ENCODE results near the gene PKNOX2. TPM values are rescaled to one million over a fixed set of nuclear protein-coding genes. Genes with fewer than 3 reads are reported as not detected.

Gene PKNOX2
- total and polyA plus RNA-seq, 10 of the 15 experiments (the other 5 are each of a cell fraction or from before 2014, with no cell fraction given), result not detected

DNA sequence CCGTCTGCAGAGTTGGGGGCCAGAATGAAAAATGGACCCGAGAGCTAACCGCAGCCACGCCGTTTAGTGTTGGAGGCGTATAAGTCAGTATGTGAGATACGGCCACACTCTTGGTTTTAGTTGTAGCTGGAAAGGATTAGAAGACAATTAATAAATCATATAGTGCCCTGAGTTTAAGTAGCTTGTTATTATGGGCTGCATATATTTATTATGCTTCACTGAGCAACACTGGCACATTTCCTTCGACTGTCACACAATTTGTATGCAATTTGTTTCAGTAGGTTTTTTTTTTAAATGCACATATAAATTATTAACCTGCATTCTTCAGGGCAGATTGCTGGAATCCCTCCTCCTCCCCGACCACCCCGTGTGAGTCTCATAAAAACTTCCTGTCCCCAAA, 56.9 kb downstream of the PKNOX2 start:
- BruUV-seq (replicated peaks), result no TSS peak
- DNase-seq (ENCODE audit: low read depth, low spot score), result no peak
- no peak overlapping the region for H3K4me3 ChIP-seq

GRCh38 chr11:125222494-125222893, 57.9 kb downstream of the PKNOX2 start:
- H2AFZ ChIP-seq (ENCODE audit: control insufficient read depth, low read depth, low read length), result no peak overlapping the region
- FAIRE-seq (peak; percentile 70), DNase-seq (ENCODE audit: low read depth, low spot score) (no peak), ATAC-seq (no peak)
- no peaks in the 10 kb centered on the region; a peak in 1 of 4 replicates for H3K27me3 ChIP-seq (replicated peaks in 1 of 2; ENCODE audit: control insufficient read depth in 2 of 2, insufficient read depth in 2 of 2, low read length in 1 of 2)
- H3K4me2 ChIP-seq (ENCODE audit: control insufficient read depth, insufficient read depth), result no peak overlapping the region
- POLR2A ChIA-PET, result no interaction called here
- SMC1A ChIA-PET (ENCODE audit: uncharacterized antibody, unreplicated experiment), result no interaction called here
- no peak overlapping the region for H3K9ac ChIP-seq (ENCODE audit: control insufficient read depth, insufficient read depth, low read length)
- no peaks in the 10 kb centered on the region for H3K79me2 ChIP-seq (ENCODE audit: control insufficient read depth, insufficient read depth, low read length)
- no peaks in the 10 kb centered on the region for H3K4me1 ChIP-seq (ENCODE audit: control insufficient read depth, insufficient read depth, low read length)
- H3K27ac ChIP-seq (ENCODE audit: control insufficient read depth, insufficient read depth), result no peak overlapping the region
- intact Hi-C loops (cut with micrococcal nuclease; ENCODE audit: unreplicated experiment) (no loop called here), in situ Hi-C loops (cut with MboI) (no loop called here)
- TF ChIP-seq, protein P1, sequence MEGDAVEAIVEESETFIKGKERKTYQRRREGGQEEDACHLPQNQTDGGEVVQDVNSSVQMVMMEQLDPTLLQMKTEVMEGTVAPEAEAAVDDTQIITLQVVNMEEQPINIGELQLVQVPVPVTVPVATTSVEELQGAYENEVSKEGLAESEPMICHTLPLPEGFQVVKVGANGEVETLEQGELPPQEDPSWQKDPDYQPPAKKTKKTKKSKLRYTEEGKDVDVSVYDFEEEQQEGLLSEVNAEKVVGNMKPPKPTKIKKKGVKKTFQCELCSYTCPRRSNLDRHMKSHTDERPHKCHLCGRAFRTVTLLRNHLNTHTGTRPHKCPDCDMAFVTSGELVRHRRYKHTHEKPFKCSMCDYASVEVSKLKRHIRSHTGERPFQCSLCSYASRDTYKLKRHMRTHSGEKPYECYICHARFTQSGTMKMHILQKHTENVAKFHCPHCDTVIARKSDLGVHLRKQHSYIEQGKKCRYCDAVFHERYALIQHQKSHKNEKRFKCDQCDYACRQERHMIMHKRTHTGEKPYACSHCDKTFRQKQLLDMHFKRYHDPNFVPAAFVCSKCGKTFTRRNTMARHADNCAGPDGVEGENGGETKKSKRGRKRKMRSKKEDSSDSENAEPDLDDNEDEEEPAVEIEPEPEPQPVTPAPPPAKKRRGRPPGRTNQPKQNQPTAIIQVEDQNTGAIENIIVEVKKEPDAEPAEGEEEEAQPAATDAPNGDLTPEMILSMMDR (IDR thresholded peaks at IDR 0.05 in 2 of 3, conservative IDR thresholded peaks at IDR 0.05 in 1 of 3; ENCODE audit: control insufficient read depth in 2 of 3, extremely low read depth in 1 of 3, insufficient read depth in 1 of 3, low read depth in 3 of 3, low read length in 3 of 3), result no peak
- TF ChIP-seq, protein P2, sequence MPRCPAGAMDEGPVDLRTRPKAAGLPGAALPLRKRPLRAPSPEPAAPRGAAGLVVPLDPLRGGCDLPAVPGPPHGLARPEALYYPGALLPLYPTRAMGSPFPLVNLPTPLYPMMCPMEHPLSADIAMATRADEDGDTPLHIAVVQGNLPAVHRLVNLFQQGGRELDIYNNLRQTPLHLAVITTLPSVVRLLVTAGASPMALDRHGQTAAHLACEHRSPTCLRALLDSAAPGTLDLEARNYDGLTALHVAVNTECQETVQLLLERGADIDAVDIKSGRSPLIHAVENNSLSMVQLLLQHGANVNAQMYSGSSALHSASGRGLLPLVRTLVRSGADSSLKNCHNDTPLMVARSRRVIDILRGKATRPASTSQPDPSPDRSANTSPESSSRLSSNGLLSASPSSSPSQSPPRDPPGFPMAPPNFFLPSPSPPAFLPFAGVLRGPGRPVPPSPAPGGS (IDR thresholded peaks at IDR 0.05; ENCODE audit: borderline replicate concordance, insufficient read depth, low read depth, low read length, poor library complexity, severe bottlenecking), result peak; percentile 63
- H3K9me3 ChIP-seq (replicated peaks; ENCODE audit: control insufficient read depth, insufficient read depth, low read length), result no peaks in the 10 kb centered on the region
- RAD21 ChIA-PET (ENCODE audit: unreplicated experiment), result no interaction called here
- no peaks in the 10 kb centered on the region for H4K20me1 ChIP-seq (ENCODE audit: control insufficient read depth, insufficient read depth)
- no peak overlapping the region for H3K4me3 ChIP-seq
- CTCF ChIA-PET, result no interaction called here
- WGBS (ENCODE audit: insufficient coverage, insufficient replicate concordance, low lambda C conversion rate, missing lambda C conversion rate), result 71% methylated on average over 4 of the region's 4 CpGs
- no TSS peak for BruUV-seq (replicated peaks)
- H3K36me3 ChIP-seq (ENCODE audit: control insufficient read depth in 2 of 2, insufficient read depth in 2 of 2, low read length in 1 of 2), result no peaks in the 10 kb centered on the region

More for the DNA sequence above, 56.9 kb downstream of the PKNOX2 start:
- H3K9ac ChIP-seq (ENCODE audit: control insufficient read depth, insufficient read depth, low read length), result no peak overlapping the region
- CTCF ChIA-PET, result no interaction called here
- intact Hi-C loops (cut with micrococcal nuclease; ENCODE audit: unreplicated experiment) (no loop called here), in situ Hi-C loops (cut with MboI) (no loop called here)
- FAIRE-seq (no peak), ATAC-seq (no peak)
- no peaks in the 10 kb centered on the region for H3K9me3 ChIP-seq (replicated peaks; ENCODE audit: control insufficient read depth, insufficient read depth, low read length)
- no peak overlapping the region for H3K4me2 ChIP-seq (ENCODE audit: control insufficient read depth, insufficient read depth)
- no peaks in the 10 kb centered on the region for H3K79me2 ChIP-seq (ENCODE audit: control insufficient read depth, insufficient read depth, low read length)
- WGBS (ENCODE audit: insufficient coverage, insufficient replicate concordance, low lambda C conversion rate, missing lambda C conversion rate), result 48% methylated on average over 10 of the region's 10 CpGs
- no peaks in the 10 kb centered on the region; a peak in 1 of 4 replicates for H3K27me3 ChIP-seq (replicated peaks in 1 of 2; ENCODE audit: control insufficient read depth in 2 of 2, insufficient read depth in 2 of 2, low read length in 1 of 2)
- no peak for TF ChIP-seq CHD1 (IDR thresholded peaks at IDR 0.05; ENCODE audit: low read depth, low read length)
- TF ChIP-seq, protein P3, sequence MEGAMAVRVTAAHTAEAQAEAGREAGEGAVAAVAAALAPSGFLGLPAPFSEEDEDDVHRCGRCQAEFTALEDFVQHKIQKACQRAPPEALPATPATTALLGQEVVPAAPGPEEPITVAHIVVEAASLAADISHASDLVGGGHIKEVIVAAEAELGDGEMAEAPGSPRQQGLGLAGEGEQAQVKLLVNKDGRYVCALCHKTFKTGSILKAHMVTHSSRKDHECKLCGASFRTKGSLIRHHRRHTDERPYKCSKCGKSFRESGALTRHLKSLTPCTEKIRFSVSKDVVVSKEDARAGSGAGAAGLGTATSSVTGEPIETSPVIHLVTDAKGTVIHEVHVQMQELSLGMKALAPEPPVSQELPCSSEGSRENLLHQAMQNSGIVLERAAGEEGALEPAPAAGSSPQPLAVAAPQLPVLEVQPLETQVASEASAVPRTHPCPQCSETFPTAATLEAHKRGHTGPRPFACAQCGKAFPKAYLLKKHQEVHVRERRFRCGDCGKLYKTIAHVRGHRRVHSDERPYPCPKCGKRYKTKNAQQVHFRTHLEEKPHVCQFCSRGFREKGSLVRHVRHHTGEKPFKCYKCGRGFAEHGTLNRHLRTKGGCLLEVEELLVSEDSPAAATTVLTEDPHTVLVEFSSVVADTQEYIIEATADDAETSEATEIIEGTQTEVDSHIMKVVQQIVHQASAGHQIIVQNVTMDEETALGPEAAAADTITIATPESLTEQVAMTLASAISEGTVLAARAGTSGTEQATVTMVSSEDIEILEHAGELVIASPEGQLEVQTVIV (IDR thresholded peaks at IDR 0.05; ENCODE audit: borderline replicate concordance, partially characterized antibody), result no peak
- TF ChIP-seq YY1 (IDR thresholded peaks at IDR 0.05; ENCODE audit: low read depth, low read length), result no peak
- TF ChIP-seq LARP7 (IDR thresholded peaks at IDR 0.05), result no peak
- no peak for TF ChIP-seq ZNF274 (IDR thresholded peaks at IDR 0.05; ENCODE audit: insufficient read depth, insufficient read length)
- no peak for TF ChIP-seq YBX1 (IDR thresholded peaks at IDR 0.05)
- POLR2A ChIA-PET, result no interaction called here
- no peak overlapping the region for H2AFZ ChIP-seq (ENCODE audit: control insufficient read depth, low read depth, low read length)
- H3K27ac ChIP-seq (ENCODE audit: control insufficient read depth, insufficient read depth), result no peak overlapping the region
- no peaks in the 10 kb centered on the region for H3K36me3 ChIP-seq (ENCODE audit: control insufficient read depth in 2 of 2, insufficient read depth in 2 of 2, low read length in 1 of 2)
- no peaks in the 10 kb centered on the region for H3K4me1 ChIP-seq (ENCODE audit: control insufficient read depth, insufficient read depth, low read length)
- SMC1A ChIA-PET (ENCODE audit: uncharacterized antibody, unreplicated experiment), result no interaction called here
- RAD21 ChIA-PET (ENCODE audit: unreplicated experiment), result no interaction called here
- no peaks in the 10 kb centered on the region for H4K20me1 ChIP-seq (ENCODE audit: control insufficient read depth, insufficient read depth)

All from GM12878 (cell line).